HL-60 (cell line): ENCODE measurements around the gene WWOX.

Source experiments
- DNase-seq, 2 experiments: peaks; one replicate each; pipeline ENCODE4 v3.0.0-alpha.2; 2010 to 2020; ENCODE audit warnings: low read depth in 1 of 2, low spot score in 1 of 2
- H3K27ac ChIP-seq: fragments of 250-450 bp; sonication (Bioruptor Pico); replicated peaks from 2 replicates; pipeline ENCODE4 v1.5.1; 2020; ENCODE audit warnings: mild to moderate bottlenecking, moderate library complexity
- H3K27me3 ChIP-seq: fragments of 250-450 bp; sonication (Bioruptor Pico); 2 replicates; pipeline ENCODE4 v1.5.1; 2021; ENCODE audit warnings: mild to moderate bottlenecking, moderate library complexity; ENCODE audit not compliant: insufficient read depth, poor library complexity, severe bottlenecking
- H3K4me3 ChIP-seq: replicated peaks from 2 replicates; pipeline ENCODE4 v1.5.1; 2011; ENCODE audit warnings: mild to moderate bottlenecking, control low read depth, low read length; ENCODE audit not compliant: insufficient read depth
- GABPA ChIP-seq: IDR thresholded peaks from 2 replicates; pipeline ENCODE4 v1.6.1; 2012; ENCODE audit warnings: low read depth
- POLR2AphosphoS5 ChIP-seq: IDR thresholded peaks from 2 replicates; pipeline ENCODE4 v1.6.1; 2012; ENCODE audit warnings: low read depth
- REST ChIP-seq: IDR thresholded peaks from 2 replicates; pipeline ENCODE4 v1.6.1; 2012; ENCODE audit warnings: low read depth; ENCODE audit not compliant: insufficient replicate concordance
- SPI1 ChIP-seq: IDR thresholded peaks from 2 replicates; pipeline ENCODE4 v1.6.1; 2012; ENCODE audit warnings: low read depth, mild to moderate bottlenecking, borderline replicate concordance
- TF ChIP-seq, protein P1 (sequence below): IDR thresholded peaks from one replicate; pipeline ENCODE4 v1.5.1; 2011; ENCODE audit warnings: low read length, control low read depth, inconsistent platforms; ENCODE audit not compliant: insufficient read depth

WWOX gene

DNA sequence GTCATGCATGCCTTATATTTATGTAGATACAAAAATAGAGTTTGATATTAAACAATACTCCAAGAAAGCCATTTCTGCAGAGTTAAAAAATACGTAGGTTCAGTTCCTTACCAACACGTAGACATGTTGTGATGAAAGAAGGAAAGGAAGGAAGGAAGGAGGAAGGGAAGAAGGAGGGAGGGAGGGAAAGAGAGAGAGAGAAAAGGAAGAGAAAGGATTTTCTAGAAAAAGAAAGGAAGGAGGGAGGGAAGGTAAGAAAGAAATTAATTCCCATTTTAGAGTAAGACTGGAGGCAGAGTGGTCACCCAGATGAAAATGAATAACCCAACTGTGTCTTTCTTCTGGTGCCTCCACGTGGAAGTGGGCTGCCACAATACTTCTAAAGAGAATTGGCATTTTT, 652.1 kb downstream of the WWOX start:
- TF ChIP-seq, protein P1, sequence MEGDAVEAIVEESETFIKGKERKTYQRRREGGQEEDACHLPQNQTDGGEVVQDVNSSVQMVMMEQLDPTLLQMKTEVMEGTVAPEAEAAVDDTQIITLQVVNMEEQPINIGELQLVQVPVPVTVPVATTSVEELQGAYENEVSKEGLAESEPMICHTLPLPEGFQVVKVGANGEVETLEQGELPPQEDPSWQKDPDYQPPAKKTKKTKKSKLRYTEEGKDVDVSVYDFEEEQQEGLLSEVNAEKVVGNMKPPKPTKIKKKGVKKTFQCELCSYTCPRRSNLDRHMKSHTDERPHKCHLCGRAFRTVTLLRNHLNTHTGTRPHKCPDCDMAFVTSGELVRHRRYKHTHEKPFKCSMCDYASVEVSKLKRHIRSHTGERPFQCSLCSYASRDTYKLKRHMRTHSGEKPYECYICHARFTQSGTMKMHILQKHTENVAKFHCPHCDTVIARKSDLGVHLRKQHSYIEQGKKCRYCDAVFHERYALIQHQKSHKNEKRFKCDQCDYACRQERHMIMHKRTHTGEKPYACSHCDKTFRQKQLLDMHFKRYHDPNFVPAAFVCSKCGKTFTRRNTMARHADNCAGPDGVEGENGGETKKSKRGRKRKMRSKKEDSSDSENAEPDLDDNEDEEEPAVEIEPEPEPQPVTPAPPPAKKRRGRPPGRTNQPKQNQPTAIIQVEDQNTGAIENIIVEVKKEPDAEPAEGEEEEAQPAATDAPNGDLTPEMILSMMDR: no peak
- TF ChIP-seq POLR2AphosphoS5 (no peak), REST (no peak), SPI1 (no peak), GABPA (no peak)
- no peak for DNase-seq

GRCh38 chr16:78754713-78755112, 655.3 kb downstream of the WWOX start:
- Histone ChIP-seq H3K27me3 (no peaks in the 10 kb centered on the region), H3K4me3 (no peak overlapping the region), H3K27ac (no peak overlapping the region)
- no peak for TF ChIP-seq GABPA
- TF ChIP-seq REST: no peak
- TF ChIP-seq, protein P1: no peak
- TF ChIP-seq POLR2AphosphoS5: no peak
- TF ChIP-seq SPI1: no peak
- no peak for DNase-seq

More for the DNA sequence above, 652.1 kb downstream of the WWOX start:
- Histone ChIP-seq H3K27ac (no peak overlapping the region), H3K27me3 (no peaks in the 10 kb centered on the region), H3K4me3 (no peak overlapping the region)

DNA sequence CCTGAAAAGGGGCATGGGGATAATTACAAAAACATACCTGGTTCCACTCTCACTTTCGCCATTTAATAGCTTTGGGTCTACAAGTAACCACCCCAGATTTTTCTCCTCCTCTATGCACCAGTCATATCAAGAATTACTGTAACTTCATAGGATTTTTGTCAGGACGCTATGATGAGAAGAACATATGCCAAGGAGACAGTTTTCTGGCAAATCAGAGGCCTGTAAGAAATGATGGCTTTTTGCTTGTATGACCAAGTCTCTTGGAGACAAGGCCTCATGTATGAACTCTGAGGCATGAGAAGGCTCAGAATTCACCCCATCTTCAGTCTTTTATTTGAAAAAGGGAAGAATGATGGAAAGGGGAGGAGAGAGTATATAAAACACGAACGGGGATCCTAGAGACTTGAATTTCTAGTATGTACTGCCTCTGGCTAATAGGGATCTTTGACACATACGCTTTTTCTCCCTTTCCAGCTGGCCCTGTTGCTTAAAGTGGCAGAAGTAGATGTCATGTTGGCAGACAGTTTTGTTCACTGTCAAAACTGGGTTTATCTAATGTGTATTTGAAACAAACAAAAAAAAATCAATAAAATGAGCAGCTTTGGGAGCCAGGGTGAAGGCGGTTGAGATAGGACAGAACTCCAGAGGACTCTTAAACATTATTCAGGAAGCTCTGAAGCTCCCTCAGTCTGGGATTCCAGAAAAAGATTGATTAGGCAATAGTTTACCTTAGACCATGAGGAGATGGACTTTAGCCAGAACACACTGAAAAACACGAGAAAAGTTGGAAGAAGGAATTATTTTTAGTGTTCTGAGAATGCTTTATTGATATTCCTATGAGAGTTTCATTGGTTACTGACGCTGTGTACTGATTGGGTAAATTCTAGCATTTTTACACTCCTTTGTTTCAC, 656.6 kb downstream of the WWOX start:
- no peak for TF ChIP-seq GABPA
- no peak for TF ChIP-seq POLR2AphosphoS5
- Histone ChIP-seq H3K27ac (no peak overlapping the region), H3K4me3 (no peak overlapping the region), H3K27me3 (no peaks in the 10 kb centered on the region)
- DNase-seq: no peak

DNA sequence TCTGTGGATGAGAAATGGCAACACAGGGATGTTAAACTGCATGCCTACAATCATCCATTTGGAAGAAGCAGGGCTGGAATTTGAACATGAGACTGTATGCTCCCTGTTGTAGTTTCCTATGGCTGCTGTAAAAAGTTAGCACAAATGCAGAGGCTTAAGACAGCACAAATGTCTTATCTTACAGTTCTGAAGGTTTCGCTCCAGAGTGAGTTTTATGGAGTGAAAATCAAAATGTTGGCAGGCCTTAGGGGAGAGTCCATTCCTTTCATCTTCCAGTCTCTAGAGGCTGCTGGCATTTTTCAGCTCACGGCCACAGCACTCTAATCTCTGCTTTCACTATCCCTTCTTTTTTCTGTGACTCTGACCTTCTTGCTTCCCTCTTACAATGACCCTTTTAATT, 660.1 kb downstream of the WWOX start:
- Histone ChIP-seq H3K27ac (no peak overlapping the region), H3K4me3 (no peak overlapping the region), H3K27me3 (no peaks in the 10 kb centered on the region)
- no peak for TF ChIP-seq REST
- no peak for TF ChIP-seq GABPA
- no peak for TF ChIP-seq POLR2AphosphoS5
- TF ChIP-seq, protein P1: no peak
- no peak for TF ChIP-seq SPI1
- no peak for DNase-seq
